MG63 (cell line): Measurements from ENCODE around the gene RNF213. TPM values are rescaled to one million over a fixed set of nuclear protein-coding genes. Genes with fewer than 3 reads are reported as not detected.
A peak's percentile ranks its signal among the peaks of the same experiment; 100 is the strongest.

Source experiments
- DNase-seq: peaks from one replicate; pipeline ENCODE4 v3.0.0-alpha.2; 2020
- H3K27me3 ChIP-seq: fragments of 250-450 bp; sonication (Bioruptor Pico); 2 replicates; pipeline ENCODE4 v1.5.1; 2020; ENCODE audit warnings: mild to moderate bottlenecking, moderate library complexity
- H3K36me3 ChIP-seq: fragments of 250-450 bp; sonication (Bioruptor Pico); 2 replicates; pipeline ENCODE4 v1.5.1; 2020; ENCODE audit warnings: mild to moderate bottlenecking, moderate library complexity
- H3K4me3 ChIP-seq: fragments of 250-450 bp; sonication (Bioruptor Pico); 2 replicates; pipeline ENCODE4 v1.5.1; 2020; ENCODE audit warnings: mild to moderate bottlenecking, moderate library complexity
- H3K9me3 ChIP-seq: fragments of 250-450 bp; sonication (Bioruptor Pico); 2 replicates; pipeline ENCODE4 v1.5.1; 2020; ENCODE audit warnings: mild to moderate bottlenecking, moderate library complexity
- total RNA-seq: library from RNA; depleted of rRNA; stranded (reverse); fragments of >200 nt; shearing (Covaris generic); gene quantifications from 2 replicates; pipeline ENCODE4 v1.2.3, GENCODE V29; 2014; ENCODE audit warnings: low replicate concordance; rRNA removed

RNF213 gene
- total RNA-seq = 22.5 and 22.6 TPM in 2 replicates

DNA sequence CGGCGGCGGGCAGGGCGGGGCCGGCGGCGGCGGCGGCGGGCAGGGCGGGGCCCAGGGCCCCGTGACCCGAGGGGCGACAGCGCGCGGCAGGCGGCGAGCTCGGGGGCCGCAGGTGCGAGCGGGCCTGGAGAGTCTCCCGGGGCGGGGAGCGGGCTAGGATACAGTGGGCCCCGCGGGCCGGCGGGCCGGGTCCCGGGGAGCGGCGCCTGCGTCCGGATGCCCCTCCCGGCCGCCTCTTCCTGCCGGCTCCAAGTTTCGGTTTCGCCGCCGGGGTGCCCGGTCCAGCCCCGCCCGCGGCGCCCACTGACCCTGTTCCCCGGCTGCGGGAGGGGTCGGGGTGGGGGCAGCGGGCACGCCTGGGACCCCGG lies at the start of gene RNF213:
RNF213 (plus strand) TSS at position 62 of the 368 bp plus-strand sequence. CDS start 2,830 bp downstream, outside the sequence.
- Histone ChIP-seq H3K36me3 (peaks cover 23% of the 10 kb centered on the region), H3K4me3 (peak within 1 kb of the TSS; percentile 82), H3K9me3 (no peaks in the 10 kb centered on the region), H3K27me3 (no peaks in the 10 kb centered on the region)
- DNase-seq = peak; percentile 54

DNA sequence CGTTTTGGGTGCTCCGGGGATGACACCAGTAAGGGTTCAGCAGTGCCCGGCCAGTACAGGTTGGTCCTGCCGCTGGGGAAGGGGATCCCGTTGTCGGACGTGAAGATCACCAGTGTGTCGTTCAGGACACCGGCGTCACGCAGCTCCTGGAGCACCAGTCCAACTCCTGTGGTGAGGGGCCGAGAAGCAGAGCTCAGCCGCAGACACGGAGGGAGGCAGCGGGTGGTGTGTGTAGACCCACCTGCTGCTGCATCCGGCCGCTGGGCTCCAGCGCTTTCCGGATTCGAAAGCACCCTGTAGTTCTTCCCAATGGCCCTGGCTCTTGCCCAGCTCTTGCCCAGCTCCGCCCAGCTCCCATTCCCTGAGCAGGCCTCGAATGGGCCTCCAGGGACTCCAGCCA lies 48.5 kb upstream of the RNF213 start:
- H3K36me3 ChIP-seq = peaks cover 56% of the 10 kb centered on the region
- no peak for DNase-seq
- no peak overlapping the region for H3K4me3 ChIP-seq
- H3K9me3 ChIP-seq = no peaks in the 10 kb centered on the region
- no peaks in the 10 kb centered on the region for H3K27me3 ChIP-seq

DNA sequence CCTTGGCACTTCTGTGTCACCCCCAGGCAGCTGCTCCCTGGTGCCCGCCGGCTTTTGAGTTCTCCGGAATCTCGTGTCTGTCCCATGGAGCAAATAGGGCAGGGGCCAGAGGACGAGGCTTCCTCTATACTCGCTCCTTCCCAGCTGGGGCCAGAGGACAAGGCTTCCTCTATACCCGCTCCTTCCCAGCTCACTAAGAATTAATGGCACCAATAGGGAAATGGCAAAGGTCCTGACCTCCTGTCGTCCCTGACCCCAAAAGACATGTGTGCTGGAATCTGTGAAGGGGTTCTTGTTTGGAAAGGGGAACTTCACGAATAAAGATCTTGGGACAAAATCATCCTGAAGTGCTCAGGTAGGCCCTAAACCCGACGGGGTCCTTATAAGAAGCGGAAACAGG lies 48.1 kb upstream of the RNF213 start:
- Histone ChIP-seq H3K4me3 (no peak overlapping the region), H3K9me3 (no peaks in the 10 kb centered on the region), H3K36me3 (peaks cover 60% of the 10 kb centered on the region), H3K27me3 (no peaks in the 10 kb centered on the region)
- DNase-seq = no peak

DNA sequence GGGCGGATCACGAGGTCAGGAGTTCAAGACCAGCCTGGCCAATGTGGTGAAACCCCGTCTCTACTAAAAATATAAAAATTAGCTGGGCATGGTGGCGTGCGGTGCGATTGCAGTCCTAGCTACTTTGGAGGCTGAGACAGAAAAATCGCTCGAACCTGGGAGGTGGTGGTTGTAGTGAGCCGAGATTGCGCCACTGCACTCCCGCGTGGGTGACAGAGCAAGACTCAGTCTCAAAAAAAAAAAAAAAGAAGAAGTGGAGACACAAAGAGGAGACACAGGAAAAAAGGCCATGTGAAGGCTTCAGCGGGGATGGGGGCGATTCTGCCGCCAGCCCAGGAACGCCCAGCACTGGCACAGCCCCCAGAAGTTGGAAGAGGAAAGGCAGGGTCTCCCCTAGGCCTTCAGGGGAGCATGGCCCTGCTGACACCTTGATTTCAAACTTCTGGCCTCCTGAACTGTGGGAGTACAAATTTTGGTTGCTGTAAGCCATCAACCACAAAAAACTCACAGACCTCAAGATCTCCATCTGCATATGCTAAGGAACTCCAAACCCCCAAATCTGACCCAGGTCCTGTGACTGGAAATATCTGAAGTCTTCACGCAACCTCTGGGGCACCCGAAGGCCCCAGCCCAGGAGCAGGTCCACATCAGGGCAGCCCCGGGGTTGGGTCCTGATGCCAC lies 47.5 kb upstream of the RNF213 start:
- H3K36me3 ChIP-seq = peaks cover 64% of the 10 kb centered on the region
- no peak for DNase-seq
- no peaks in the 10 kb centered on the region for H3K9me3 ChIP-seq

DNA sequence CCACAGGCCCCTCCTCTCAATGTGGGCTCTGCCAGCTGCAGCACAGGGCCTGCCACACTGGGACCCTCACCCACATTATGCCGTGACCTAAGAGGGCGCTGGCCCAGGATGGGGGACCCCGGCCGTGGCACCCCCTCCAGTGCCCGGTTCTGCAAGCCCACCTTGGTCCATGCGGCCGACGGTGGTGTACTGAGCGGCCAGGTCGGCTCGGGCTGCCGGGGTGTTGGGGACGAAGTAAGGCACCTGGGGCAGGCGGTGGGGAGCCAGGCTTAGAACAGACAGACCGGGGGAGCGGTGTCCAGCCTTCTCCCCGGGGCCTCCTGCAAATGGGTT lies 47.0 kb upstream of the RNF213 start:
- H3K27me3 ChIP-seq = no peaks in the 10 kb centered on the region
- no peak overlapping the region for H3K4me3 ChIP-seq
- no peak for DNase-seq
- no peaks in the 10 kb centered on the region for H3K9me3 ChIP-seq
- H3K36me3 ChIP-seq = peaks cover 67% of the 10 kb centered on the region

More for the DNA sequence above, 47.5 kb upstream of the RNF213 start:
- no peaks in the 10 kb centered on the region for H3K27me3 ChIP-seq
- H3K4me3 ChIP-seq = no peak overlapping the region

DNA sequence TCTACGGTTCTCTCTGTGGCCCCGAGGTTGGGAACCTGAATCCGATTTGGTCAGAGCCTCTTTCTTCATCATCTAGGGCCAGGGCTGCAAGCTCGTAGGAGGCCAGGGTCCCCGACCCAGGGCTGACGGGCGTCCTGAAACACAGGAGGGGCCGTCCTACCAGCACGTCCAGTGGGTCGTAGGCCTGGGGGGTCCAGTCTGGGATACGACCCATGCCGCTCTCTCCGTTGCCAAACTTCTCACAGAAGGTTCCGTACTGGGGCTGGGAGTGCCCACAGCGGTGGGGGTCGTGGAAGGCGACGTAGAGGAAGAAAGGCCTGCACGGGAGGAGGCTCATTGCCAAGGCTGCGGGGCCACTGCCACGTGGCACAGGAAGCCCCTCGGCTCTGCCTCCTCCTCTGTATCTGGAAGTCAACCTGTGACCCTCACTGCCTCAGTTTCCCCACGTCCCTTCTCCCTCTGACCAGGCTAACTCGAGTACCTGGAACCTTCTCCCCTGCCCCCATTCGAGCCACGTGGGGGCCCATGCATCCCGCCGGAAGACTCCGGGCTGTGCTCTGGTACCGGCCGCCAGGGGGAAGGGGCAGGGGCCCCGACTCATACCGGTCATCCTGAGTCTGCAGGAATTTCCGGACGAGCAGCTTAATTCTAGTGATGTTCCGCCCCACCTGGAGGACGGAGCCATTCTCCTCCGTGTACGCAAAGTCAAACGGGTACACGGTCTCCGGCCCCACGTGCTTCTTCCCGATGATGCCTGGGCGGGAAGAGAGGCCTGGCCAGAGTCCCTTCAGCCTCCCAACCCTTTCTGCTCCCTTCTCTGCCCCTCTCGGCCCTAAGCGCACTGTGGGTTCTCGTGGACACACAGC lies 46.4 kb upstream of the RNF213 start:
- no peaks in the 10 kb centered on the region for H3K9me3 ChIP-seq
- H3K27me3 ChIP-seq = no peaks in the 10 kb centered on the region
- H3K4me3 ChIP-seq = no peak overlapping the region
- no peak for DNase-seq
- H3K36me3 ChIP-seq = peaks cover 69% of the 10 kb centered on the region

DNA sequence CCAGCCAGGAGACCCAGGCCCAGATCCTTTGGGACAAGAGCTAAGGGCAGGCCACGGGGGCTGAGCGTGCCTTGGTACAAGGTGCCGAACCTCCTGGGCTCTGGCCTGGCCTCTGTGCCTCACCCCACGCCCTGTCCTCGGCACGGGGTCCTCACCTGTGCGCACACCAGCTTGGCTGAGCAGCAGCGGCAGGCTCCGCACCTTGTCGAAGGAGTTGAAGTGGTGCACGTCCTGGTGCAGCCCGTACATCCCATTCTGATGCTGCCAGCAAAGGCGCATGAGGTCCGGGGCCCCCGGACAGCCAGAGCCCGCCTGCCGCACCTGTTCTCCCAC lies 45.8 kb upstream of the RNF213 start:
- peaks cover 66% of the 10 kb centered on the region for H3K36me3 ChIP-seq
- no peak overlapping the region for H3K4me3 ChIP-seq

DNA sequence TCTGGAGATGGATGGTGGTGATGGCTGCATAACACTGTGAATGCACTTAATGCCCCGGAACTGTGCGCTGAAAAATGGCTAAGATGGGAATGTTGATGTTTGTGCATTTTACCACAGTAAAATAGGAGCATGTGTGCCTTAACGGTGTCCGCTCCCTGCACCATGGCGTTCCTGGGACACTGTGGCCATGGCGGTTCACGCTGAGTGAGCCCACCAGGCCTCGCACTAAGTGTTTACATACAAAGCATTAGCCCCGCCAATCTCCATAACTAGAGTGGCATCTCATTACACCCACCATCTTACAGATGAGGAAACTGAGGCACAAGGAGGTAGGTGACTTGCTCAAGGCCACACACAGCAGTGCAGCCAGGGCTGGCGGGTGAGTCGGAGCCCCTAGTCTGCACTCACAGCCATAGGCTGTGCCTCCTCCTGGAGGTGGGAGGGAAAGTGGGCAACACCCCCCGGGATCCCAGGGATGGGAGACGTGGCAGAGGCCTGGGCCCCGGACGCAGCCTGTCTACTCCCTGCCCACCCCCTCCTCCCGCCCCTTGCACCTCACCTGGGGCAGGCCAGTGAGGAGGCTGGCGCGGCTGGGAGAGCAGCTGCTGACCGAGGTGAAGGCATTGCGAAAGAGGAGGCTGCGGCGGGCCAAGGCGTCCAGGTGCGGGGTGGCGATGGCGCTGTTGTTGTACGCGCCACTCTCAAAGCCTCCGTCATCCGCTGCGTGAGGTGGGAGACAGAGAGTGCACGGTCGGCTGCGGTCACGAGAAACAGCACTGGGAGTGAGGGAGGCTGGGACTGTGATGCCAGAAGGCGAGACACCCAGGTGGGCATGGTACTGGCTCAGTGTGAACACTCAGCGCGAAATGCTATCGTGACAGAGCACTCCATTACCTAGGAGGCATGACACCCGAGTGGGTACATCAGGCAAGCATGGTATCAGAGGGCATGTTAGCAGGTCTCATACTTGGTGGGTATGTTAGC lies 43.9 kb upstream of the RNF213 start:
- Histone ChIP-seq H3K4me3 (no peak overlapping the region), H3K27me3 (no peaks in the 10 kb centered on the region), H3K36me3 (peaks cover 48% of the 10 kb centered on the region), H3K9me3 (no peaks in the 10 kb centered on the region)
- DNase-seq = no peak

More for the DNA sequence above, 45.8 kb upstream of the RNF213 start:
- DNase-seq = no peak
- no peaks in the 10 kb centered on the region for H3K27me3 ChIP-seq
- H3K9me3 ChIP-seq = no peaks in the 10 kb centered on the region

DNA sequence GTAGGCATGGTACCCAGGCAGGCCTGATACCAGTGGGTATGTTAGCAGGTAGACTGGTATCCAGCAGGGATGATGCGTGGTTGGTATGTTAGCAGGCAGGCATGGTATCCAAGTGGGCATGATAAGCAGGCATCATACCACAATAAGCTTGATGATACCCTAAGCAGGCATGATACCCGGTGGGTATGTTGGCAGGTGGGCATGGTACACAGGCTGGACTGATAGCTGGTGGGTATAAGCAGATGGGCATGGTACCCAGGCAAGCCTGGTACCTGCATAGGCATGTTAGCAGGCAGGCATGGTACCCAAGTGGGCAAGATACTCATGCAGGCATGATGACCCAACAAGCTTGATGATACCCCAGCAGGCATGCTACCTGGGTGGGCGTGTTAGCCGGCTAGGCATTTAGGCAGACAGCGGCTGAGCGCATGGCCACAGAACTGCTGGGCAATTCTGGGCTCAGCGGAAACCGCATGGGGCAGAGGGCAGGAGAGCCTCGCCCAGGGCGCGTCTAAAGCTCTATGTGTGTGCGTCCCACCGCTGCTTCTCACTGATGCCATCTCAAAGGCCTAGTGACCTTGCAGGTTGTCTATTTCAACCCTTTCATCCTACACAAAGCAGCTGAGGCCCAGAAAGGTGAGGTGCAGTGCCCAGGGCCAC lies 42.8 kb upstream of the RNF213 start:
- Histone ChIP-seq H3K9me3 (no peaks in the 10 kb centered on the region), H3K36me3 (peaks cover 47% of the 10 kb centered on the region), H3K27me3 (no peaks in the 10 kb centered on the region), H3K4me3 (no peak overlapping the region)
- DNase-seq = no peak

DNA sequence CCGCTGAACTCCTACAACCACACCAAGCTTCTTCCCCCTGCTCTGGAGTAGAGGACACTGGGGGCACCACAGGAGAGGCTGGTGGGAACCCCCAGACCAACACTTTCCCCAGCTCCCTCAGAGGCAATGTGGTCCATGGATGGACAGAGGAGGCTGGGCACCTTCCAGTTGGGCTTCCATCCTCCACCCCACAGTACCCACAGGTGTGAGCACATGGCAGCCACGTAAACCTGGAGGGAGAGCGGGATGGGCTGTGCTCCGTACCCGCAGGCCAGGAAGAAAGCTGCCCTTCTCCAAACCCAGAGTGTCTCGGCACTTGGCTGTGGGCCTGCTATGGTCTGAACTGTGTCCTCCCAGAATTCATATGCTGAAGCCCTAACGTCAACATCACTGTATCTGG lies 42.3 kb upstream of the RNF213 start:
- H3K27me3 ChIP-seq = no peaks in the 10 kb centered on the region
- H3K36me3 ChIP-seq = peaks cover 46% of the 10 kb centered on the region
- no peak for DNase-seq

DNA sequence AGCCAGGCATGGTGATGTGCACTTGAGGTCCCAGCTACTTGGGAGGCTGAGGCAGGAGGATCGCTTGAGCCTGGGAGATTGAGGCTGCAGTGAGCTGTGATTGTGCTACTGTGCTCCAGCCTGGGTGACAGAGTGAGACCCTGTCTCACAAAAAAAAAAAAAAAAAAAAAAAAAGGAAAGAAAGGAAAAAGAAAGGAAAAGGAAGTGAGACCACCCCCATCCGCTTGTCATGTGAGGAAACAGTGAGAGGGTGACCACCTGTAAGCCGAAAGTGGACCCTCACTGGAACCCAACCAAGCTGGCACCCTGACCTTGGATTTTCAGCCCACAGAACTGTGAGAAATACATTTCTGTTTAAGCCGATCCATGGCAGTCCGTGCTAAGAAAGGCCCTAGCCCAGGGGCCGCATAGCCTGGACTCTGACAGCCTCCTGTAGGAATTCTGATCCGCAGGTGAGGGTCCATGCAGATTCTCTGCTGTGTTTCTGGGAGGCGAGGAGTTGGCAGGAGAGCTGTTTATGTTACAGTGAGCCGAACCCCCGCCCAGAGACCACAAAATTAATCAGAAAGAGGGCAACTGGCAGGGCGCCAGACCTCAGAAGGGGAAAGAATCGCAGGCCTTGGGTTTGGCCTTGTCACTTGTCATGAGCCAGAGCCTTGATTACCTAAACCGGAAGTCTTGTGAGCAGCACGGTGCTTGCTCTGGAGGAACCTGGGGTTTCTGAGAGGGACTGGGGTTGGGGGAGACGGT lies 41.5 kb upstream of the RNF213 start:
- H3K9me3 ChIP-seq = no peaks in the 10 kb centered on the region
- no peaks in the 10 kb centered on the region for H3K27me3 ChIP-seq
- peak; percentile 81 for DNase-seq
- H3K4me3 ChIP-seq = peak overlapping the region; percentile 98
- H3K36me3 ChIP-seq = peaks cover 38% of the 10 kb centered on the region

More for the DNA sequence above, 42.3 kb upstream of the RNF213 start:
- Histone ChIP-seq H3K9me3 (no peaks in the 10 kb centered on the region), H3K4me3 (no peak overlapping the region)

DNA sequence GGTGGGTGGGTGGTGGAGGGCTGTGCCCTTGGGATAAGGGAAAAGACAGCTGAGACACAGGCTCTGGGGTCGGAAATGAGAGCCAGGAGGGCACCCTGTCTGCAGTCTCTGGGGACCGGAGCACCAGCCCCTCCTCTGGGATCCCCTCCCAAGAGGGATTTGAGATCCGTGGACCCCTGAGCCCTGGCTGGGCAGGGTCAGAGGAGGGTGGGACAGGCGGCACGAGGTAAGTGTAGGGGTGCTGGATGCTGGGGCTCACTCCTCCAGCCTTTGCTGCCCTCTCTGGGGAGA lies 40.9 kb upstream of the RNF213 start:
- DNase-seq = no peak

DNA sequence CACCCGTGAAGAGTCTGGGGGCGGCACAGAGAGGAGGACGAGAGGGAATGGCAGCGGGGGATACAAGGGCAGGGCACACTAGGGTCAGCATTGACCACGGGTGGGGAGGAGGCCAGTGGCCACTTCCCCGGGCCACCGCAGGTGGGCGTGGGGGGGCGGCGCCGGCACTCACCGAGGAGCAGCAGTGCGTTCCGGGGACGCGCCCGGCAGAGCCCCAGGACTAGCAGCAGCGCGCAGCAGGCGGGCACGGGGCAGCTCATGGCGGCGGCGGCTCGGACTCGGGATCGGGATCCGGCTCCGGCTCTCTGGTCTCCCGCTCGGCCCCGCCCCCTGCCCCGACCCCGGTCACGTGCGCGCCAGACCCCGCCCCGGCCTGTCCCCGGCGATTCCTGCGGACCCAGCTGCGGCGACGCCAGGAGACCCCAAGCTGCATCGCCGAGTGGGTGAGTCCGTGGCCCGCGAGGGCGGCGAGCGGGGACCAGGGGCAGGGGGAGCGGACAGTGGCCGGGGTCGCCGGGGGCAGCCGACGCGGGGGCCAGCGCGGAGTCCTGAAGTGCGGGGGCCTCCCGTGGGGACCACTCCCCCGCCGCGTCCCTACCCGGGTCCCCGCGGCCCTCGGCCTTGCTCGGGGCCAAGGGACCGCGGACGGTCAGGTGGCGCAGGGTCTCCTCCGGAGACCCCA lies 40.5 kb upstream of the RNF213 start, which contains the start of the genes SGSH and SLC26A11:
SGSH (minus strand) TSS at position 280 of the 682 bp plus-strand sequence; CDS start at position 260, 20 bp downstream.
SLC26A11 (plus strand) TSS at position 374 of the 682 bp plus-strand sequence. CDS start 1,134 bp downstream, outside the sequence.
- peak; percentile 87 for DNase-seq

More for the DNA sequence above, 40.9 kb upstream of the RNF213 start:
- Histone ChIP-seq H3K4me3 (peak overlapping the region; percentile 98), H3K36me3 (peaks cover 33% of the 10 kb centered on the region), H3K9me3 (no peaks in the 10 kb centered on the region), H3K27me3 (no peaks in the 10 kb centered on the region)

DNA sequence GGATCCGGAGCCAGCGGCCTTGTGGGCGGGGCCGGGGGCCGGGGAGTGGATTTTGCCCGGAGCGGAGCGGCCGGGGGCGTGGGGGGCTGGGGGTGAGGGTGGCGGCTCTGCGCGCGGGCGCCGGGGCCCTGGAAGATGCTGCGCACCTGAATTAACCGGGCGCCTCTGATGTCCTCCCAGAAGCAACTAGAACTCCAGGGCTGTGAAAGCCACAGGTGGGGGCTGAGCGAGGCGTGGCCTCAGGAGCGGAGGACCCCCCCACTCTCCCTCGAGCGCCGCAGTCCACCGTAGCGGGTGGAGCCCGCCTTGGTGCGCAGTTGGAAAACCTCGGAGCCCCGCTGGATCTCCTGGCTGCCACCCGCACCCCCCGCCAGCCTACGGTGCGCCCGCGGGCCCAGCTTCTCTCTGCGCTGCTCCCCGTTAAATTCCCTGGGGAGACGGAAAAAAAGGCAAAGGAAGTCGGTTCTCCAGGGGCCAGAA lies 39.9 kb upstream of the RNF213 start:
- Histone ChIP-seq H3K27me3 (no peaks in the 10 kb centered on the region), H3K4me3 (peak overlapping the region; percentile 98), H3K9me3 (no peaks in the 10 kb centered on the region), H3K36me3 (peaks cover 26% of the 10 kb centered on the region)
- DNase-seq = no peak

More for the DNA sequence above, 40.5 kb upstream of the RNF213 start, which contains the start of the genes SGSH and SLC26A11:
- Histone ChIP-seq H3K27me3 (no peaks in the 10 kb centered on the region), H3K9me3 (no peaks in the 10 kb centered on the region), H3K36me3 (peaks cover 31% of the 10 kb centered on the region), H3K4me3 (peak within 1 kb of the TSS; percentile 98)
